GM12878 (cell line): Measurements from ENCODE around the gene BDH1. TPM values are rescaled to one million over a fixed set of nuclear protein-coding genes. Genes with fewer than 3 reads are reported as not detected.

ENCODE experiments used
- ATAC-seq: fragments of 200-7000 bp; cut with Tn5 transposase; 3 replicates; pipeline ENCODE4 v1.9.1; 2020; ENCODE audit warnings: mild to moderate bottlenecking, moderate library complexity
- BruUV-seq: library from RNA; stranded (reverse); fragments of 400-500 nt; replicated peaks from 2 replicates; lab custom pipeline; 2021; lab: Mats Ljungman, UMichigan
- CTCF ChIA-PET: fragments of 300-600 bp; sonication (Branson Sonifier 250); formaldehyde crosslinking; extraction: SDS; loops from one replicate; lab custom pipeline; 2021; ENCODE audit warnings: inconsistent platforms; lab: Yijun Ruan, JAX
- POLR2A ChIA-PET: fragments of 350-600 bp; formaldehyde crosslinking; extraction: SDS; loops from one replicate; lab custom pipeline; 2021; ENCODE audit warnings: inconsistent platforms; lab: Charles Lee
- RAD21 ChIA-PET: fragments of 300-600 bp; sonication (Branson Sonifier 250); formaldehyde crosslinking; loops from one replicate; lab custom pipeline; 2023; ENCODE audit warnings: antibody characterized with exemption; ENCODE audit not compliant: unreplicated experiment; lab: Charles Lee
- SMC1A ChIA-PET: fragments of 300-600 bp; sonication (Branson Sonifier 250); formaldehyde crosslinking; loops from one replicate; lab custom pipeline; 2023; ENCODE audit not compliant: unreplicated experiment, uncharacterized antibody; lab: Charles Lee
- DNase-seq: peaks from one replicate; pipeline ENCODE4 v3.0.0-alpha.2; 2011; ENCODE audit warnings: low read depth, low spot score
- FAIRE-seq: peaks from 3 replicates; lab custom pipeline; 2011; peaks lifted over from hg19 to GRCh38; lab: Jason Lieb, UNC
- H2AFZ ChIP-seq: 2 replicates; pipeline ENCODE4 v1.6.0; 2011; ENCODE audit warnings: low read depth, low read length, control low read depth; ENCODE audit not compliant: control insufficient read depth
- H3K27ac ChIP-seq: 2 replicates; pipeline ENCODE4 v1.5.1; 2011; ENCODE audit warnings: control low read depth; ENCODE audit not compliant: control insufficient read depth, insufficient read depth
- H3K27me3 ChIP-seq, 2 experiments: replicated peaks in 1 of 2; 2 replicates each; pipeline versions ENCODE4 v1.6.0 to v1.6.1; 2011; ENCODE audit warnings: low read length in 1 of 2; ENCODE audit not compliant: control insufficient read depth in 2 of 2, insufficient read depth in 2 of 2
- H3K36me3 ChIP-seq, 2 experiments: 2 replicates each; pipeline ENCODE4 v1.5.1; 2011; ENCODE audit warnings: low read length in 1 of 2; ENCODE audit not compliant: control insufficient read depth in 2 of 2, insufficient read depth in 2 of 2
- H3K4me1 ChIP-seq: 2 replicates; pipeline ENCODE4 v1.6.1; 2011; ENCODE audit warnings: mild to moderate bottlenecking, low read length, moderate library complexity, mixed read lengths; ENCODE audit not compliant: control insufficient read depth, insufficient read depth
- H3K4me2 ChIP-seq: 2 replicates; pipeline ENCODE4 v1.6.0; 2011; ENCODE audit warnings: control low read depth; ENCODE audit not compliant: control insufficient read depth, insufficient read depth
- H3K4me3 ChIP-seq: fragments of 200-600 bp; sonication (generic); 2 replicates; pipeline ENCODE4 v1.5.1; 2016
- H3K79me2 ChIP-seq: 2 replicates; pipeline ENCODE4 v1.6.0; 2011; ENCODE audit warnings: low read length; ENCODE audit not compliant: control insufficient read depth, insufficient read depth
- H3K9ac ChIP-seq: 2 replicates; pipeline ENCODE4 v1.8.0; 2011; ENCODE audit warnings: low read length, control low read depth, mixed read lengths; ENCODE audit not compliant: control insufficient read depth, insufficient read depth
- H3K9me3 ChIP-seq: replicated peaks from 3 replicates; pipeline ENCODE4 v1.5.1; 2011; ENCODE audit warnings: mild to moderate bottlenecking, low read length; ENCODE audit not compliant: control insufficient read depth, insufficient read depth
- H4K20me1 ChIP-seq: 2 replicates; pipeline ENCODE4 v1.6.0; 2011; ENCODE audit not compliant: control insufficient read depth, insufficient read depth
- BRCA1 ChIP-seq: IDR thresholded peaks from 2 replicates; pipeline ENCODE4 v1.6.1; 2011; ENCODE audit warnings: low read depth, low read length, improper control_type of control experiment
- CHD1 ChIP-seq: IDR thresholded peaks from 2 replicates; pipeline ENCODE4 v1.6.1; 2012; ENCODE audit warnings: low read depth, low read length, improper control_type of control experiment
- ETV6 ChIP-seq, 2 experiments: fragments of 450-650 bp in 1 of 2; IDR thresholded peaks in 1 of 2; conservative IDR thresholded peaks in 1 of 2; 2 replicates each; pipeline ENCODE4 v1.6.1; 2014; ENCODE audit warnings: antibody characterized with exemption in 1 of 2, borderline replicate concordance in 1 of 2, low read depth in 1 of 2, mild to moderate bottlenecking in 1 of 2, moderate library complexity in 1 of 2
- EZH2 ChIP-seq: IDR thresholded peaks from 2 replicates; pipeline ENCODE4 v1.6.1; 2012; ENCODE audit warnings: low read depth, mild to moderate bottlenecking, control low read depth, inconsistent platforms, low read length, borderline replicate concordance; ENCODE audit not compliant: control insufficient read depth
- FOXK2 ChIP-seq: fragments of 450-650 bp; IDR thresholded peaks from 2 replicates; pipeline ENCODE4 v1.6.1; 2017; ENCODE audit warnings: mild to moderate bottlenecking, moderate library complexity
- HSF1 ChIP-seq: fragments of 150-350 bp; IDR thresholded peaks from 2 replicates; pipeline ENCODE4 v1.6.1; 2014; ENCODE audit warnings: mild to moderate bottlenecking, low read depth, low read length
- JUND ChIP-seq: IDR thresholded peaks from 2 replicates; pipeline ENCODE4 v1.6.1; 2012; ENCODE audit warnings: low read depth, mild to moderate bottlenecking, low read length, improper control_type of control experiment, moderate library complexity
- KAT2A ChIP-seq: conservative IDR thresholded peaks from 2 replicates; pipeline ENCODE4 v1.6.1; 2011; ENCODE audit warnings: low read depth, low read length; ENCODE audit not compliant: control insufficient read depth
- NBN ChIP-seq: fragments of 450-650 bp; IDR thresholded peaks from 2 replicates; pipeline ENCODE4 v1.6.1; 2016
- SREBF2 ChIP-seq: IDR thresholded peaks from 2 replicates; pipeline ENCODE4 v1.6.1; 2012; ENCODE audit warnings: mild to moderate bottlenecking, low read length
- SRF ChIP-seq, 2 experiments: IDR thresholded peaks; 2 replicates each; pipeline ENCODE4 v1.6.1; 2011; ENCODE audit warnings: low read depth in 2 of 2, low read length in 2 of 2, mild to moderate bottlenecking in 1 of 2, moderate library complexity in 1 of 2
- STAT3 ChIP-seq: IDR thresholded peaks from 2 replicates; pipeline ENCODE4 v1.6.1; 2011; ENCODE audit warnings: low read depth, low read length, improper control_type of control experiment
- SUZ12 ChIP-seq: fragments of 200-600 bp; sonication (generic); IDR thresholded peaks from one replicate; pipeline ENCODE4 v1.6.1; 2018; ENCODE audit warnings: antibody characterized with exemption, mild to moderate bottlenecking; ENCODE audit not compliant: unreplicated experiment
- YY1 ChIP-seq: IDR thresholded peaks from 2 replicates; pipeline ENCODE4 v1.6.1; 2011; ENCODE audit warnings: low read depth, mild to moderate bottlenecking, low read length
- ZNF217 ChIP-seq: fragments of 450-650 bp; IDR thresholded peaks from 2 replicates; pipeline ENCODE4 v1.6.1; 2017; ENCODE audit warnings: antibody characterized with exemption, mild to moderate bottlenecking
- ZNF274 ChIP-seq: IDR thresholded peaks from one replicate; pipeline ENCODE4 v1.8.0; 2011; ENCODE audit not compliant: insufficient read length, insufficient read depth
- WGBS: methylation state at CpG from one replicate; pipeline ENCODE4 v1.1.6; 2016; ENCODE audit warnings: low lambda C conversion rate; ENCODE audit not compliant: insufficient replicate concordance, insufficient coverage; ENCODE audit errors: missing lambda C conversion rate; 5-methylcytosine and 5-hydroxymethylcytosine counted together
- in situ Hi-C: fragments of 300-500 bp; cut with MboI; formaldehyde crosslinking; loops from 9 replicates; pipeline ENCODE4 v1.14.3; 2018; ENCODE audit warnings: mixed read lengths
- intact Hi-C: fragments of 100-400 bp; cut with micrococcal nuclease; formaldehyde crosslinking; loops from one replicate; pipeline ENCODE4 v1.14.2; 2022; ENCODE audit not compliant: unreplicated experiment
- polyA plus RNA-seq, 11 experiments: library from polyadenylated mRNA; depleted of rRNA in 4 of 11; unstranded in 6 of 11; stranded (reverse) in 5 of 11; fragments of >200 nt; fragmentation: Nextera tagmentation in 4 of 11; fragmentation: Illumina TruSeq in 1 of 11; extraction: Ambion mirVana in 4 of 11; extraction: Trizol in 1 of 11; gene quantifications; 1 replicate in 1 of 11; 2 replicates in 10 of 11; pipeline versions ENCODE4 v1.2.1 to v1.2.3, GENCODE V29; 2011 to 2016; ENCODE audit warnings: inconsistent platforms in 2 of 11, missing spikeins in 2 of 11, low read depth in 1 of 11
- total RNA-seq, 4 experiments: library from RNA; depleted of rRNA in 3 of 4; stranded (reverse); fragments of >200 nt in 3 of 4; fragmentation: Illumina TruSeq in 1 of 4; extraction: Trizol in 1 of 4; gene quantifications; 2 replicates each; pipeline versions ENCODE4 v1.2.1 to v1.2.3, GENCODE V29; 2013 to 2021

The BDH1 gene
- total and polyA plus RNA-seq, 10 of the 15 experiments (the other 5 are each of a cell fraction or from before 2014, with no cell fraction given), result 11.3 to 84.5 (median 60.3) TPM

DNA sequence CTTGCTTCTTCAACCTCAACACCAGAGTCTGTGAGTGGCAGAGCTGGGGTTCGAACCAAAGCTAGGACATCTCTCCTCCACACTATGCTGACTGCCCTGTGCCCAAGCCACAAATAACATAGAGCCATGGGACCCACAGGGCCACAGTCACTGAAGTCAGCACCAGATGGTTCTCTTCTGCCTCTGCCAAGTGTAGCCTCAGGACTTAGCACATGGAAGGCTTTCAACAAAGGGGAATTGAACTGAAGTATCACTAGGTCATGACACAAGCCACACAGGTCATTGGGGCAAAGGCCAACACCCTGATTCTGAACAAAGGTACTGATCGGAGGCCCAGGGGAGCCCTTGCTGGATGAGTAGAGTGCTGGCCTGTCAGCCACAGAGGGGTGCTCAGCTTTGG lies 83.6 kb downstream of the BDH1 start (continued):
- TF ChIP-seq HSF1 (no peak), BRCA1 (no peak), KAT2A (no peak)

- no TSS peak for BruUV-seq
- TF ChIP-seq ZNF274 (no peak), CHD1 (no peak), SRF (IDR thresholded peaks at IDR 0.05; ENCODE audit: low read depth in 2 of 2, low read length in 2 of 2) (no peak), YY1 (no peak), JUND (no peak), ETV6 (conservative IDR thresholded peaks at IDR 0.05 in 1 of 2, IDR thresholded peaks at IDR 0.05 in 1 of 2; ENCODE audit: borderline replicate concordance in 1 of 2, low read depth in 1 of 2) (no peak), STAT3 (no peak), SREBF2 (no peak), SUZ12 (no peak), ZNF217 (no peak), FOXK2 (no peak), EZH2 (no peak), NBN (no peak)
- CTCF ChIA-PET, result interaction anchor here (1.9 to 2.1 kb wide), 2 partner anchors 10 to 214 kb away, joined by 5 to 11 read pairs; no protein-coding TSS in a partner anchor
These were observed 84.4 kb downstream of the BDH1 start for GRCh38 chr3:197471221-197472010.

More at GRCh38 chr3:197471221-197472010, 84.4 kb downstream of the BDH1 start:
- no peak for FAIRE-seq
- Histone ChIP-seq H3K27me3 (peaks cover 0 to 2% of the 10 kb centered on the region in 2 experiments; a peak in 2 of 4 replicates), H3K9me3 (no peaks in the 10 kb centered on the region), H4K20me1 (no peaks in the 10 kb centered on the region), H3K9ac (no peak overlapping the region), H3K4me2 (no peak overlapping the region), H3K27ac (no peak overlapping the region), H2AFZ (no peak overlapping the region), H3K36me3 (no peaks in the 10 kb centered on the region), H3K79me2 (no peaks in the 10 kb centered on the region), H3K4me3 (no peak overlapping the region), H3K4me1 (0 out of 2 replicates have a peak, but pooled peaks cover 7% of the 10 kb centered on the region)
- no peak for DNase-seq
- ChIA-PET POLR2A (no interaction called here), RAD21 (no interaction called here), SMC1A (interaction anchor here (1.4 to 1.5 kb wide), 2 partner anchors 18 to 214 kb away, joined by 3 to 4 read pairs; no protein-coding TSS in a partner anchor)
- WGBS, result 52% methylated on average over 10 of the region's 10 CpGs
- intact Hi-C loops (no loop called here), in situ Hi-C loops (no loop called here)
- ATAC-seq, result no peak
